HG02981 (cell line): ENCODE measurements around the gene DNAJC10.

Source experiments
- ATAC-seq: cut with Tn5 transposase; IDR thresholded peaks from one replicate; pipeline ENCODE4 v1.9.1; 2021; ENCODE audit warnings: mild to moderate bottlenecking, moderate library complexity; ENCODE audit not compliant: unreplicated experiment

The DNAJC10 gene

GRCh38 chr2:182831101-182831500, 115.0 kb downstream of the DNAJC10 start:
- no peak for ATAC-seq

- no peak for ATAC-seq
Measured at GRCh38 chr2:182831921-182832320, 115.9 kb downstream of the DNAJC10 start.

DNA sequence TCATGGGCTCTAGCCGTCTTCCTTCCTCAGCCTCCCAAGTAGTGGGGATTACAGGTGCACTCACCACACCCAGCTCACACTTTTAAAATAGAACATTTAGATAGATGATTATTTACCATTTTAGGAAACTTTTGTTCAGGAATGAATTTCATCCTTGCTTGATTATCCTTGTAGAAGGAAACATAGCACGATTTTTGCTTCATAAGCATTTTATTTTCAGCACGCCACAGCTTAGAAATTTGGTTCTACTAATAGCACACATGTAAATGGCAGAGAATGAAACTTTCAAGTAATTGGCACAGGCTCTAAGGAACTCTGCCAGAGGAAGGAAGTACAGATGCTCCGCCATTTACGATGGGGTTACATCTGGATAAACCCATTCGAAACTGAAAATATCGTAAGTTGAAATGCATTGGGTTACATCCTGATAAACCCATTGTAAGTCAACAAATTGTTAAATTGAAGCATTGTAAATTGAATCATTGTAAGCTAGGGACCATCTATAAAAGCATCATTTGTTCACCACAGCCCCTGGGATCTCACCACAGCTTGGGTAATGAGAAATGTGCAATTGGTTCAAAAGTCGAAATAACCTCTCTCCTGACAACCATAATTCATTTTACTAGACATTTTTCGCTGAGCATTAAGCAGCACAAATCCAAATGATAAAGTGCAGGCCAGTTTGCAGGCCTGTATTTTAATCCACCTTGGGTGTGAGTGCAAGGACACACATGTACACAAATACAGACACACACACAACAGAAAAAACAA, 117.2 kb downstream of the DNAJC10 start:
- no peak for ATAC-seq

DNA sequence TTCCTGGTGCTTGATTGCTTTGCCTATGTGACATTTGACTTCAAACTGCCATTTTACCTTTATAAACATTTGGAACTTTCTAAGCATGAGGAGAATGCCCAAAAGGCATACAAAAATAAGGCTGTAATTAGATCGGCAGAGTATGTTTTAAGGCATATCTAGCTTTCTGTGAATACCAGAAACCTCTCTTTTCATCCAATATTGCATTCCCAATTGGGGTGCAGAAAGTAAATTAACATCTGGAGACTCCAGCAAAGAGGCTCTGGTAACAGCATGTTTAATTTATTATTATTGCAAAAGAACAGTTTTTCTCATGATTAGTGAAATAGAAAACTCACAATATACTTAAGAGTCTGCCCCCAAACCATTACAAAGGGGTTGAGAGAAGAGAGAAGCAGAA, 118.2 kb downstream of the DNAJC10 start:
- no peak for ATAC-seq

GRCh38 chr2:182836451-182836850, 120.4 kb downstream of the DNAJC10 start:
- ATAC-seq: no peak
